HG03520 (cell line): ENCODE measurements around the gene JADE1.

Experiments used
- ATAC-seq: cut with Tn5 transposase; IDR thresholded peaks from one replicate; pipeline ENCODE4 v1.9.1; 2021; ENCODE audit warnings: mild to moderate bottlenecking, moderate library complexity; ENCODE audit not compliant: unreplicated experiment

Gene JADE1

GRCh38 chr4:128868758-128869157 is 59.3 kb downstream of the JADE1 start:
- no peak for ATAC-seq

GRCh38 chr4:128869776-128870509 is 60.4 kb downstream of the JADE1 start:
- no peak for ATAC-seq

DNA sequence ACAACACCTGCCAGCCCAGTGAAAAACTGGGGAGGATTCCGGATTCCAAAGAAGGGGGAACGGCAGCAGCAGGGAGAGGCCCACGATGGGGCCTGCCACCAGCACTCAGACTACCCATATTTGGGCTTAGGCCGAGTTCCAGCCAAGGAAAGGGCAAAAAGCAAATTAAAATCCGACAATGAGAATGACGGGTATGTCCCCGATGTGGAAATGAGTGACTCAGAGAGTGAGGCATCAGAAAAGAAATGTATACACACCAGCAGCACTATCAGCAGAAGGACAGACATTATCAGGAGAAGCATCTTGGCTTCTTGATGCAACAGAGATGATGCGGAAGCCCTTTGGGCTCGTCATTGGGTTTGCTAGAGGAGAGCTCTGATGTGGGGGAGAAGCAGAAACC is 62.4 kb downstream of the JADE1 start:
- no peak for ATAC-seq

- no peak for ATAC-seq
Measured at GRCh38 chr4:128876200-128876599, 66.7 kb downstream of the JADE1 start.

DNA sequence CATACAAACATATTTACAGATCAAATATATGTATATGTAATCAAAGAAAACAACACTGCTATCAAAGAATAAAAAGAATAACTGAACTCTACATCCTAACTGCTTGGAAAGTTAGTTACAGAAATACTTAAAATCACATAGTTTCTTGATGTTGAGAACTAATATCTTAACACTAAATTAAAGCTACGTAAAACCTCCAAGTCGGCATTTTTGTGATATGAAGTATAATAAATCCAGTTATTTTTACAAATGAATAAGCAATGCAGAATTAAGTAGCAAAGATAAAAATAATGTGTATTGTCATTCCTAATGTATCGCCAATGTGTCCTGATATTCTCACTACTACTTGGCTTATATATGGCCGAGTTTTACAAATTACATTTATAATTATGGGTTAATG is 68.4 kb downstream of the JADE1 start:
- ATAC-seq = no peak

DNA sequence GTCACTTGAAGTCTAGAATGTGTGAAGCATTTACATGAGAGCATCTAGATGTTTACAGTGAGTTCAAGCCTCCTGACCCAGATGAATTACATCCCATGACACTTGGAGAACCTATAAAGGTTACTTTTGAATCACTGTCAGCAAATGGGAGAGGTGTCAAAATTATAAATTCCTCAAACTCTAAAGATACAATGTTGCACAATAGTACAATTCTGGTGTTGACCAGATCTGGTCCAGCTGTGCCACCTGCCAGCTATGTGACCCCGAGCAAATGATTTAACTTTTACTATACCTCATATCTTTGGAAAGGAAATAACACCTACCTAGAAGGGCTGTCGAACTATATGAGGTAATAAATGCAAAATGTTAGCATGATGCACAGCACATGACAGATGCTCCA is 69.8 kb downstream of the JADE1 start:
- no peak for ATAC-seq

GRCh38 chr4:128879971-128880370 is 70.5 kb downstream of the JADE1 start:
- ATAC-seq = no peak

DNA sequence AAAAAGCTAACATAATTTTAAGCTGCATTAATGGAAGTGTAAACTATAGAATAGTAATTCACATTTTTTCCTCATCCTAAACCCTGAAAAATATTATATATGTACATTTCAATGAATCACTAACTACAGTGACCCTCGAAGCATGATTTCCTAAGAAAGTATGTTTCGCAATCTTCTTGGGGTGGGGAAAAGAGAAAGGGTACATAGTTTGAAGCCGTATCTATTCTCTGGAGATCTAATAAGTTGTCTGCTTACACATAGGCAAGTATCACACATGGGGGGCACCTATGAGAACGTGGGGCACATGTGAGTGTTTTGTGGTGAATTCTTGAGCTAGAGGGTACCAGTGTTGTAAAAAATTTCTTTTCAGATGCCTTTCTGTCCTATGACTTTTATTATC is 71.2 kb downstream of the JADE1 start:
- no peak for ATAC-seq

GRCh38 chr4:128904821-128905220 is 95.3 kb downstream of the JADE1 start:
- ATAC-seq = no peak

DNA sequence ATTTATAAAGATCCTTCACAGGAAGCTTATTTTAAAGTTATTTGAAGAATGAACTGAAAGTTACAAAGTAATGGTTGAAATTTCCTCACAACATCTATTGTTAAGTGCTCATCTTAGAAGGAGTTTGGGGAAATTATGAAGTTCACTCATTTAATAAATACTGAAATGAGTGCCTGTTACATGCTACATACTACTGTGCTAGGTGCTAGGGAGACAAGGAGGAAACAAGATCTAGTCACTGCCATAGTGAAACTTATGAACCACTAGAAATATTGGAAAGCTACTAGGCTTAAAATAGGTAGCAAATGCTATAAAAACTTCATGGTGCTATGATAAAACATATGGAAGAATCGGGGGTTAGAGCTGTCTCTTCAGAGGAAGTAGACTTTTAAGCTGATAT is 97.1 kb downstream of the JADE1 start:
- ATAC-seq = no peak

- no peak for ATAC-seq
Measured at GRCh38 chr4:128907981-128908380, 98.5 kb downstream of the JADE1 start.

- no peak for ATAC-seq
Measured at GRCh38 chr4:128908735-128909134, 99.2 kb downstream of the JADE1 start.

- ATAC-seq = no peak
Measured at GRCh38 chr4:128913228-128913627, 103.7 kb downstream of the JADE1 start.

GRCh38 chr4:128915544-128915943 is 106.0 kb downstream of the JADE1 start:
- ATAC-seq = no peak

GRCh38 chr4:128916832-128917231 is 107.3 kb downstream of the JADE1 start:
- peak; percentile 82 for ATAC-seq

DNA sequence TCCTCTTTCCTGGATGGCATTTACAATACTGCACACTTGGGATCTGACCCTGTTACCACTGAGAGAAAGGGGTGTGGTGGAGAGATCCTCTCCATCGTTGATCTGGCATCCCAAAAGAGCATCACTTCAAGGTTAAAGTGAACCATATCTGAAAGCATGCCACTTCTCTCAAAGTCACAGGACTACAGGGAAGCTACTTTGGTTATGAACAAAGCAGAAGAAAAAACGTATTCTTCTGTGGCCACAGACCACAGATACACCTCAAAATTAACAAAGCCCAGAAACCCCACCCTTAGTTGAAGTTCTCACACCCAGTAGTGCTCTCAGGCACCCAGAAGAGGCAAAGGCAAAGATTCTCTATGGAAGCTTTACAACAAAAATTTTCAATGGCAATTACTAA is 108.3 kb downstream of the JADE1 start:
- peak; percentile 71 for ATAC-seq

- no peak for ATAC-seq
Measured at GRCh38 chr4:128921954-128922353, 112.5 kb downstream of the JADE1 start.
